Measurements from ENCODE around the gene NUDT22. TPM values are rescaled to one million over a fixed set of nuclear protein-coding genes. Genes with fewer than 3 reads are reported as not detected.

The NUDT22 gene
- total RNA-seq, 1 donor from 2014 or later: 45.0 TPM

GRCh38 chr11:64239662-64240434 lies 13.8 kb downstream of the NUDT22 start:
- H3K9me3 ChIP-seq: no peaks in the 10 kb centered on the region
- peaks cover 36% of the 10 kb centered on the region for H3K36me3 ChIP-seq
- no peak for DNase-seq
- no peaks in the 10 kb centered on the region for H3K27me3 ChIP-seq (ENCODE audit: low read depth)
- no peak for TF ChIP-seq CTCF (IDR thresholded peaks at IDR 0.05)
- no peak for ATAC-seq
- intact Hi-C loops (cut with DNase I): no loop called here
- H3K4me3 ChIP-seq: peak overlapping the region; percentile 77
- H3K27ac ChIP-seq: peak overlapping the region; percentile 99
- H3K4me1 ChIP-seq: peaks cover 57% of the 10 kb centered on the region

DNA sequence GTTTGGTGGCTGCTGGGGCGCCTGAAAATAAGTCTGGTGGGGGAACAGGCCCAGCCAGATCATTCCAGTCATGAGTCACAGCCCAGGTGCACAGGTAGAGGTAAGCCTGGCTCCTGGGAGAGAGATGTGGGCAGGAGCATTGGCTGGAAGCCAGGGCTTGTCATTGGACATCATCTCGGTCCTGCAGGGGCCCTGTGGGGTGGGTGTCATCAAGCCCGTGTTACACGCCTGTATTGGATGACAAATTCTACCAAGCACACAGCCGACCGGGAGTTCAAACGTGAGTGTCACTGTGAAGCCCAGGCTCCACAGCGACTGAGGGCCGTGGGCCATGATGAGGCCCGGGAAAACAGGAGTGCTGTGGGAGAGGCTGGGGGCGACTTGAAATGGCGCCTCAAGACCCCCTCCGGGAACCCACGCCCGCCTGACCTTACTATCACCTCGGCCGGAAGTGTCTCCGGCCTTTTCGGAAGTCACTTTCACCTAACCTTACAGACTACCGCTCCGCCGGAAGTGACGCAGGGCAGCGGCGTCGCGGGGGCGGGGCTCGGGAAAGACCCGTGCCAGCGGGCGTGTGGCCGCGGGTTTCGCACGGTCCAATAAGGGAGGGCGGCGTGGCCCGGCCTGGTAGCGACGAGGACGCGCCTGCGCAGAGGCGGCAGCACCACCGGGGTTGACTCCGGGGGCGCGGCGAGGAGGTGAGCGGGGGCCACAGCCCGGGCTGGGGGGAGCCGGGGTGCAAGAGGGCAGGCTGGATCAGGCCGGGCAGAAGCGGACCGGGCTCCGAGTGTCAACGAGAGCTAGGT lies 14.6 kb downstream of the NUDT22 start, which contains the start of gene FKBP2:
FKBP2 (plus strand) TSS at position 661 of the 806 bp plus-strand sequence. CDS start 1,293 bp downstream, outside the sequence.
- Histone ChIP-seq H3K9me3 (no peaks in the 10 kb centered on the region), H3K27me3 (ENCODE audit: low read depth) (no peaks in the 10 kb centered on the region), H3K27ac (peak within 1 kb of the TSS; percentile 99), H3K36me3 (peaks cover 36% of the 10 kb centered on the region), H3K4me3 (peak within 1 kb of the TSS; percentile 77), H3K4me1 (peaks cover 57% of the 10 kb centered on the region)
- peak; percentile 98 for DNase-seq
- peak; percentile 86 to 90 for ATAC-seq
- TF ChIP-seq CTCF (IDR thresholded peaks at IDR 0.05): no peak
- intact Hi-C loops (cut with DNase I): no loop called here

- Histone ChIP-seq H3K36me3 (peaks cover 36% of the 10 kb centered on the region), H3K4me1 (peaks cover 59% of the 10 kb centered on the region), H3K27ac (peak overlapping the region; percentile 99), H3K9me3 (no peaks in the 10 kb centered on the region), H3K4me3 (peak overlapping the region; percentile 77), H3K27me3 (ENCODE audit: low read depth) (no peaks in the 10 kb centered on the region)
- DNase-seq (peak; percentile 100), ATAC-seq (peak; percentile 90 to 94)
- intact Hi-C loops (cut with DNase I): no loop called here
- TF ChIP-seq CTCF (IDR thresholded peaks at IDR 0.05): no peak
Measured at GRCh38 chr11:64241241-64241490, 15.1 kb downstream of the NUDT22 start.

- H3K36me3 ChIP-seq: peaks cover 36% of the 10 kb centered on the region
- TF ChIP-seq CTCF (IDR thresholded peaks at IDR 0.05): peak; percentile 18
- peak overlapping the region; percentile 77 for H3K4me3 ChIP-seq
- DNase-seq (no peak), ATAC-seq (peak; percentile 0 to 5)
- no peaks in the 10 kb centered on the region for H3K9me3 ChIP-seq
- H3K27me3 ChIP-seq (ENCODE audit: low read depth): no peaks in the 10 kb centered on the region
- H3K4me1 ChIP-seq: peaks cover 59% of the 10 kb centered on the region
- intact Hi-C loops (cut with DNase I): no loop called here
- H3K27ac ChIP-seq: peak overlapping the region; percentile 99
Measured at GRCh38 chr11:64241491-64242374, 15.7 kb downstream of the NUDT22 start.

DNA sequence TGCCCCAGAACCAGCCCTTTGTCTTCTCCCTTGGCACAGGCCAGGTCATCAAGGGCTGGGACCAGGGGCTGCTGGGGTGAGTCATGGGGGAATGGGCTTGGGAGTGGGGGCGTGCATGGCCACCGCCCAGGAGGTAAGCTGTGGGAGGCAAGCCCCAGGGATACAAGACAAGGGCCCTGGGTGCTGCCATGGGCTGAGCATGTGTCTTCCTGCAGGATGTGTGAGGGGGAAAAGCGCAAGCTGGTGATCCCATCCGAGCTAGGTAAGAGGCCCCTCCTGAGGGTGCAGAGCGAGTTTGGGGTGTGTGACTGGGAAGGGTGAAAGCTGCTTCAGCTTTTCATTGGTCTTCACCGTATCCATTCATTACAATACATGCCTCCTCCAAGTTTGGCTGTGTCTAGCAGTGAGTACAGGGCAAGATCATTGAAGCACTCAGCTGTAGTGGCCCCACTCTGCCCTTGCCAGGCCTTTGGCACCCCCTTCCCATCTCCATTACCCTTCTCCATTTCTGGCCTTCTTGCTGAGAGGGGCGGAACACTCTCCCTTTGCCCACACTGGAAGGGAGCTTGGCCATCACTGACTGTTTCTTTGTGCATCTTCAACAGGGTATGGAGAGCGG lies 17.3 kb downstream of the NUDT22 start:
- no peak for TF ChIP-seq CTCF (IDR thresholded peaks at IDR 0.05)
- Histone ChIP-seq H3K9me3 (no peaks in the 10 kb centered on the region), H3K4me3 (no peak overlapping the region), H3K36me3 (peaks cover 24% of the 10 kb centered on the region), H3K27me3 (ENCODE audit: low read depth) (no peaks in the 10 kb centered on the region), H3K4me1 (peaks cover 58% of the 10 kb centered on the region), H3K27ac (no peak overlapping the region)
- intact Hi-C loops (cut with DNase I): no loop called here
- ATAC-seq: no peak
- no peak for DNase-seq
